GM19025 (cell line): ENCODE data around the gene IL6ST.

Source experiments
- ATAC-seq: cut with Tn5 transposase; IDR thresholded peaks from one replicate; pipeline ENCODE4 v1.9.1; 2021; ENCODE audit warnings: mild to moderate bottlenecking, low read depth, moderate library complexity; ENCODE audit not compliant: unreplicated experiment

Gene IL6ST

DNA sequence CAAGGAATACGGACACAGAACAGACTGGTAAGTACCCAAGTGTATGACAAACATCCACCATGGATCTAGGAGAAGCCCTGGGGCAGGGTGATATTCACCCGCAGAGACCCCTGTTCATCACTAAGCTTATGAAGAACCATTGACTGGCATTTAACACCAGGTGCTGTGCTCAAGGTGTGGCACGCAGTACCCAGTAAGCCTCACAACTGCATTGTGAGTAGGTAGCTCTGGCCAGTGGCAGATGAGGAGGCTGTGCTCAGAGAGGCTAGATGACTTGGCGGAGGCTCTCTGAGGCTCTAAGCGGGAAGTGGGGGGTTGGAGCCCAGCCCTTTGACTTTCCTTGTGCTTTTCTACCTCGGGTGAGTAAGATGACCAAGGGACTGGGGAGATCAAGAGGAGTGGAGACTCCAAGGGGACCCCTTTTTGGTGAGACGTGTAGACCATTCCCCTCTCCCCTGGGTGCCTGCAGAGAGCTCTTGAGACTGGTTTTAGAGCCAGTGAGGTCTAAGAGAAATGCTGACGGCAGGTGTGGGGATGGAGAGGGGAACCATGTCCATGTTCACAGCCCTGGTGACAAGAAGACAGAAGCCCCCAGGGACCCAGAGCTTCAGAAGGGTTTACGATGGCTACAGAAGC is 70.8 kb downstream of the IL6ST start:
- ATAC-seq = no peak

- no peak for ATAC-seq
Observed at GRCh38 chr5:55923177-55923771, 71.5 kb downstream of the IL6ST start.

GRCh38 chr5:55921617-55922016 is 73.1 kb downstream of the IL6ST start:
- ATAC-seq = no peak

DNA sequence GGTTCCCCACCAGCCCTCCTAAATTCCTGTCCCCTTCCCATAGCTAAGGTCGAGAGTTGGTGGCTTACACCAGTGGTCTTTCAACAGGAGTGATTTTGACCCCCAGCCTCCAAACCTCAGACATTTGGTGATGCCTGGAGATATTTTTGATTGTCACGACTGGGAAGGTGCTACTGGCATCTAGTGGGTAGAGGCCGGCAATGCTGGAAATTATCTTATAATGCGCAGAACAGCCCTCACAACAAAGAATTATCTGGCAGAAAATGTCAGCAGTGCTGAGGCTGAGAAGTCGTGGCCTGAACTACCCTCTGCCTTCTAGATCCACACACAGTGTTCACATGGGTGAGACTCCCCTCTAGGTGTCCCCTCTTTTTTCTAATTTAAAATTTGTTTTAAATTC is 74.0 kb downstream of the IL6ST start:
- ATAC-seq = no peak

DNA sequence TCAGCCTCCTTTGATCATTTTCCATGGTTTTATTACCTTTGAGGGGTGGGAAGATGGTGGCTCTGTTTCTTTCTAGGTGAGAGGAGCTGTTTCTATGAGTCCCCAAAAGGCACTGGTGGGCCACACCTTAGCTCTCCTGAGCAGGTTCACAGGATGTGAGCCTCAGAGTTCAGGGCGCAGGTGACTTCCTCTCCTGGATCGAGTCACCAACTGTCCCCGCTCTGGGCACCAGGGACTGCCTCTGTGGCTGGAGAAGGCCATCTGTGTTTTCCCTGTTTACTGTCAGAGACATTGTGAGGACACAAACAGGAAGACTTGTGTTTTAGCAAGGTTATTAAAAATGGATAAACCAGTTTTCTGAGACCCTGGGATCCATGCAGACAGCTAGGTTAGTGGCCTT is 75.1 kb downstream of the IL6ST start:
- ATAC-seq = no peak

DNA sequence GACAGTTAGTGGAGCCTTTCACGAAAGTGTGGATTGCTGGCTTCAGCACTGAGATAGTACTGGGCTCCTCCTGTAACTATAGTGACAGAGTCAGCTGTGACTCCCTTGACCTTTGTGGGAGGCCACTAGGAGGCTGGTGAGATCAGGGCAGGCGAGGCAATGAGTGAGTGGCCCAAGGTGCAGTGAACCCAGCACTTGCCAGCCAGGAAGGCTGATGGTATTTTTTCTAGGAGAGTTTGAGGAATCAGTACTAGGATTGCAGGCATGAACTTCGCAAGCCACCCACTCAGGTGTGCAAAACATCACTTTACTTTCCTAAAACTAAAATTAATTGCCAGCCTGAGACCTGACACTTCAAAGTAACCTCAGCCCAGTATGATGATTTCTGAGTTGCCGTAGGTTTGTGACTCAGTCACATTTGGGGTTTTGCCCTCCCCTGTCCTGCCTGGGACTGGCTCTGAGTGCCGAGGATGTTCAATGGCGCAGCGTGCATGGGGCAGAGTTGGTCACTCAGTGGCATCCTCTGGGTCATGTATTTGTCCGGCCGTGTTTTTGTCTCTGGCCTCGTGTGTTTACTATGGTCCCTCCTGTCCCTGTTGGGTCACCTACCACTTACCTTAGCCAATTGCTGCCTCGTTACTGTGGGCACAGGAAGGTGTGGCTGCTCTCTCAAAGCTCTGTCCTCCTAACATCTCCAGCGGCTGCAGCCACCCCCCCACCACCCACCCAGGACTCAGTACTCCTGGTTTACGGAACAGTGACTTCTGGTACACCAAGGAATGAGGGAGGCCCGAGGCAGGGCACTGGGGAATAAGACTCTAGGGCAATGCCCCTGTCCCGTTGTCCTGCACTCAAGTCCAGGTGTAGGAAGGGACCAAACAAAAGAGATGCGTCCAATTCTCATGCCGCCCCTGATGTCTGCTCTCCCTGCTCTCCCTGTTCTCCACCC is 76.4 kb downstream of the IL6ST start:
- no peak for ATAC-seq

DNA sequence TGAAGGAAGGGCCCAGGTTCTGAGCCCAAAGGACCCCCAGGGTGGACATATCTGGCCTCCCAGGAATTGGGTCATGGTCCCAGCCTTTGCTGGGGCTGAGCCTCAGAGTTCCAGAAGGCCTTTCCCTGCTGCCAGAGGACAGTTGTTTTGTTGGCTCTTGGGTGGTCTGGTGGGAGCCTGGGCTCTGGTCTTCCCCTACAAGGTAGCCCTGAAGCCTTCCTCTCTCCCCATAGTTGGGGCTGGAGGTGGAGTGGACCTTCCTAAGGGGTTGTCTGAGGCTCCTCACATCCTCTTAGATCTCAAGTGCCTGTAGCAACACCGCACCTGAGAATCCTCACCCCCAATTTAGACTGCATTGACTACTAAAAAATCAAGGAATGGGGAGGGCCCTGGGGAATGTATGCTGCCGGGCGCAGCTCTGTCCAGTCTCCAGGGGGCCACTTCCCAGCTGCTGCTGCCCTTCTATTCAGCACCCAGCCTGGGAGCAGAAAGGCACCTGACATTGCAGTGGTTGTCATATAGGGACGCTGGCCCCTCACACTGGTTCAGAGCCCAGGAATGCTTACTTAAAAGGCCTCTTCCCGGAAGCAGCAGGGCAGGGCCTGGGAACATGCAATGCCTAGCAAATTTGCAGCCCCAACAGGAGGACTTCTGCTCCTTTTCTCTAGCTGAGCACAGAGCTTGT is 77.2 kb downstream of the IL6ST start:
- no peak for ATAC-seq

DNA sequence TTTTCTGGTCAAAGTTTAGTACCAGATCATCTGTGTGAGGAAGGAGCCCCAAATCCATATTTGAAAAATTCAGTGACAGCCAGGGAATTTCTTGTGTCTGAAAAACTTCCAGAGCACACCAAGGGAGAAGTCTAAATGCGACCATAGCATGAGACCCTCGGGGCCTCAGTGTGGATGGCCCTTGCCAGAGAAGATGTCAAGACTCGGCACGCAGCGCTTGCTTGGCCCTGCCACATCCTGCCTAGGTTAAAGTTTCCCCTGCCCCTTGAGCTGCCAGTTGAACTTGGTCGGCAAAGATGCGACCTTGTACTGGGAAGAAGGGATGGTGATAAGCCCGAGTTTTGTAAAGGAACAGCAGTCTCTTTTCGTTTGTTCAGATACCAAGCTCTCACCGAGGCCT is 77.8 kb downstream of the IL6ST start:
- ATAC-seq = no peak

GRCh38 chr5:55915783-55916182 is 79.0 kb downstream of the IL6ST start:
- no peak for ATAC-seq

DNA sequence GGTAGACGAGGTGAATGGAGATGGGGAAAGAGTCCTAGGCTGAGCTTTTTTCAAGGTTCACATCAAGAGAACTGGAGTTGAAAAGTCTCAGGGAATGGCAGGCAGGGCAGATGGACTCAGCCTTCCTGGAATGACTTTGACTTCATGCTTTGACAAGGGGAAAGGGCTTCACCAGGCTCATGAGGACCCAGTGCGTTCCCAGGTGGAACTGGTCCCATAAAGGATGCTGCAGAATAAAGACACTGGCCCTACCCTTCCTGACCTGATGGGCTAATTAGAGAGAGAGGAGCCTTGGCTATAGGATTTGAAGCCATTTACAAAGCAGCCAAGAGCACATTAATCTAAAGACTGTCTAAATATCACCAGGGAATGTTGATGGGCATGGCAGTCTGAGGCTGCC is 79.8 kb downstream of the IL6ST start:
- no peak for ATAC-seq

- peak; percentile 94 for ATAC-seq
Observed at GRCh38 chr5:55913466-55914413, 81.0 kb downstream of the IL6ST start.

DNA sequence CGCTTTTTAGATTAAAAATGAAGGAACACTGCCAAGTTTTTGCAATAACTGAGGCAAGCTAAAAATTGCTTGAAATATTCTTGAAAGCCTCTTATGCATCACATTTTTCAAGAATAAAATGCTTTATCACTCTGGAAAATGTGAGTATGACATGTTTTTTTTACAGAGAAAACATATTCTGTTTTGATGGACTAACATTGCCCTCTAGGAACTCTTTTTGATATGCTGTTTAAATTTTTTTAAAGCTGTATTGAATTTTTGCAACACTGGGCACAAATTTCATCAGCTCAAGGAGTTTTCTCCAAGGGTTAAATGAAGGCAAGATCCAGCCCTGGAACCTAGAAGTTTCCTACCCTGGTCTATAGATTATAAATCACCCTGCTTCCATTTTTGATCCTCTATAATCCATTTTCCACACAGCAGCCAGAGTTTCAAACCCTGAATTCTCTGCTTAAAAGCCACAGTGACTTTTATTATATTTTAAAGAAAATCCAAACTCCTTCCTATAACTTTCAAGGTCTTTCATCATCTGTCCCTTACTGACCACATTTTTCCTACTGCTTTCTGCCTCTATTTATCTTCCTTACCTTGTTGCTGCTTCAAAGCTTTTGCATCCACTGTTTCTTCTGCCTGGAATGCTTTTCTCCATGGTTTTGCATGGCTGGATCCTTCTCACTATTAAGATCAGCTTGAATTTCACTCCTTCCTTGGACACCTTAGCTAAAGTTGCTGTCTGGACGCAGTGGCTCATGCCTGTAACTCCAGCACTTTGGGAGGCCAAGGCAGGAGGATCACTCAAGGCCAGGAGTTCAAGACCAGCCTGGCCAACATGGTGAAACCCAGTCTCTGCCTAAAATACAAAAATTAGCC is 82.7 kb downstream of the IL6ST start:
- ATAC-seq = no peak

GRCh38 chr5:55908804-55909203 is 86.0 kb downstream of the IL6ST start:
- ATAC-seq = no peak

DNA sequence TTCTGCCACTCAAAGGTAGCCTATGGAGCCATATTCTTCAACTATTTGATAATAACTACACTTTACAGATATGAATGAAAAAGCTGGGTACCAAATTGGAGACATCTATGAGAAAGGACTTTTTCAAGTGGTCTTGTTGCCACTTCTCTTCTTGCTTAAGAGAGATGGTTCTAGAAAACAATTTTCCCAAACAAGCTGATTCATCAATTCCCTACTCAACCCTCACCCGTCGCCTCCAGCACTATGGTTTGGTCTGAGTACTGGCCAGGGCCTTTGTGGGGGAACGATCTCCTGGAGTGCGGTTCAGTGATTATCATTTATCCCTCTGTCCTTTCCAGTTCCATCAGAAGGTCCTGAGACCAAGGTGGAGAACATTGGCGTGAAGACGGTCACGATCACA is 86.8 kb downstream of the IL6ST start:
- ATAC-seq = no peak

- ATAC-seq = no peak
Observed at GRCh38 chr5:55905251-55905650, 89.5 kb downstream of the IL6ST start.

GRCh38 chr5:55904152-55904551 is 90.6 kb downstream of the IL6ST start:
- ATAC-seq = no peak

GRCh38 chr5:55903121-55903701 is 91.6 kb downstream of the IL6ST start:
- ATAC-seq = peak; percentile 97

DNA sequence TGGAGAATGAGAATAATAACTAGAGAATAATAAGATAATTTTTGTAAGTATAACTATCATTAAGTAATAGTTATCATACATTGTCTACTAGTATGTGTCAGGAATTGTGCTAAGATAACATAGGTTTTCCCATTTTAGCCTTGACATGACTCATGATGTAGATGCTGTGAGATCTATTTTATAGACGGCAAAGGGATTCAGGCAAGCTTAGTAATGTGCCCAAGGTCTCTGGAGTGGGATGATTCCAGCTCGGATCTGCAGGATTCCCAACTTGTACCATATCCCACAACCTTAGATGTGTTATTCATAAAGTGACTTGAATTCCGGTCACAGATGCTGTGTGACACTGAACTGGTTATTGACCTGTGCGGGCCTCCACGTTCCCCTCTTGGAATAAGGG is 92.1 kb downstream of the IL6ST start:
- no peak for ATAC-seq

GRCh38 chr5:55900776-55901175 is 94.0 kb downstream of the IL6ST start:
- ATAC-seq = no peak
